Superior temporal gyrus (tissue), 1 donor: ENCODE measurements around the gene ENO1.

ENCODE experiments used
- DNase-seq: peaks from one replicate; pipeline ENCODE4 v3.0.0-alpha.2; 2016; ENCODE audit errors: extremely low spot score

Gene ENO1

DNA sequence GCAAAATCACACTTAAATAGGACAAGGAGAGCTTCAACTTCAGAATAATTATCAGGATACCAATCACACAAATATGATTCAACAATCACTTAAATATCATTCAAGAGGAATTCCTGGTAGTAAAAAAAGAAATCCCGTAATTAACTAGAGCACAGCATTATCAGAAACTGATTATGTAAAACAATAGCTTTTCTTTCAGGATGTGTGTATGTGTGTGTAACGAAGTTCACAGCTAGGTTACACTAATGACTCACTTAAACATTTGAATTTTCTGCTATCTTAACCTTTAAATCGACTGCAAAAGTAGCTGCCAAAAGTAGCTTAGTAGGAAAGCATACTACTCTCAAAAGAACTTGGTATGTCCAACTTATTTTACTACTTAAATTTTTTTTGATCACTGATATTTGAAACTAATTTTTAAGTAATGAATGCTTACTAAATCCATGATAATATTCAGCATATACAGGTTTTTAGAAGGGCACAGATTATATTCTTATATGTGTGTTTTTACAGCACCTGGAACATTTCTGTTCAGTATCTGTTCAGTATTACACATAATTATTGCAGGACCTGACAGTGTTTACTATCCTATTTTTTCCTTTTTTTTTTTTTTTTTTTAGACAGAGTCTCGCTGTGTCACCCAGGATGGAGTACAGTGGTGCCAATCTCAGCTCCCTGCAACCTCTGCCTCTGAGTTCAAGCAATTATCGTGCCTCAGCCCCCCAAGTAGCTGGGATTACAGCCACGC is 65.3 kb downstream of the ENO1 start:
- DNase-seq = no peak

DNA sequence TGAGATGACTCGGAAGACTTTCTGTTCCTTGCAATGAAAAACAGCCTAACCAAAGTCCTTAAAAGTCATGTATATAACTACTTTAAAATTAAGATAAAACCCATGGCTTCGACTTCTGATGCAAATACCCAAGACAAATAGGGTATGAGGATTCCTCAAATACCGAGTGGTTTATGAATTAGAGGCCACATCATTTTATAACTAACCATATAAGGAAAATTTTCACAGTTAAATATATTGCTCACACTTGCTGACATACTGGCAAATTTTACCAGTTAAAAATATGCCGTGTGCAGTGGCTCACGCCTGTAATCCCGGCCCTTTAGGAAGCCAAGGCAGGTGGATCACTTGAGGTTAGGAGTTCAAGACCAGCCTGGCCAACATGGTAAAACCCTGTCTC is 66.4 kb downstream of the ENO1 start:
- no peak for DNase-seq
